NK-92 (cell line): ENCODE data around the gene MACROD2.
"Not testable (repeated sequence)": the region's sequence is repeated elsewhere in the genome, so short reads cannot be mapped to it uniquely, and the experiment has no call there.

Experiments
- DNase-seq: peaks from one replicate; lab custom pipeline; 2025; ENCODE audit not compliant: unreplicated experiment; lab: John Stamatoyannopoulos, UW

The MACROD2 gene

DNA sequence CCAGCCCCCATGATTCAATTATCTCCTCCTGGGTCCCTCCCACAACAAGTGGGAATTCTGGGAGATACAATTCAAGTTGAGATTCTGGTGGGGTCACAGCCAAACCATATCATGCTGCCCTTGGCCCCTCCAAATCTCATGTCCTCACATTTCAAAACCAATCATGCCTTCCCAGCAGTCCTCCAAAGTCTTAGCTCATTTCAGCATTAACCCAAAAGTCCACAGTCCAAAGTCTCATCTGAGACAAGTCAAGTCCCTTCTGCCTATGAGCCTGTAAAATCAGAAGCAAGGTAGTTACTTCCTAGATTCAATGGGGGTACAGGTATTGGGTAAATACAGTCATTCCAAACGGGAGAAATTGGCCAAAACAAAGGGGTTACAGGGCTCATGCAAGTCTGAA is 1021.6 kb downstream of the MACROD2 start:
- not testable (repeated sequence) for DNase-seq

DNA sequence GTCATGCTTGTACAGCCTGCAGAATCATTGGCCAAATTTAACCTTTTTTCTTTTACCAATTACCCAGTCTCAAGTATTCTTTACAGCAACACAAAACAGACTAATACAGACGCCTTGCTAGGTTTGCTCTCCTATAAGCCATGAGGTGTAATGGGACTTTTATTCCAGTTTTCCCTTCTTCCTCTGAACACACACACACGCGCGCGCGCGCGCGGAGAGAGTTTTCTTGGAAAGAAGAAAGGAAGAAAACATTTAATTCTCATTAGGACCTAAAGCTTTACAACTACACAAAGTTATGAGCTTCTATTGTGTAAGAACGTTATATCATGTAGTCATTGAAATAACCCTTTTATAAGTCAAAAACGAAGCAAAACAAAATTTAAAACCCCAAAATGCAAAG is 1023.6 kb downstream of the MACROD2 start:
- no peak for DNase-seq

DNA sequence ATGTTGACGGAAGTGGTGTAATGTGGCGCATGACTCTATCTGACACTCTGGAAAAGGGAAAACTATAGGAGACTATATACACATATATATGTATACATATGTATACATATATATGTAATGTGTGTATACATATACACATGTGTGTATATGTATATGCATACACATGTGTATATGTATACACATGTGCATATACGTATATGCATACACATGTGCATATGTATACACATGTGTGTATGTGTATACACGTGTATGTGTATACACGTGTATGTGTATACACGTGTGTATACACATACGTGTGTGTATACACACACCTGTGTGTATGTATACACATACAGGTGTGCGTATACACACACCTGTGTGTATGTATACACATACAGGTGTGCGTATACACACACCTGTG is 1025.5 kb downstream of the MACROD2 start:
- DNase-seq, result no peak

DNA sequence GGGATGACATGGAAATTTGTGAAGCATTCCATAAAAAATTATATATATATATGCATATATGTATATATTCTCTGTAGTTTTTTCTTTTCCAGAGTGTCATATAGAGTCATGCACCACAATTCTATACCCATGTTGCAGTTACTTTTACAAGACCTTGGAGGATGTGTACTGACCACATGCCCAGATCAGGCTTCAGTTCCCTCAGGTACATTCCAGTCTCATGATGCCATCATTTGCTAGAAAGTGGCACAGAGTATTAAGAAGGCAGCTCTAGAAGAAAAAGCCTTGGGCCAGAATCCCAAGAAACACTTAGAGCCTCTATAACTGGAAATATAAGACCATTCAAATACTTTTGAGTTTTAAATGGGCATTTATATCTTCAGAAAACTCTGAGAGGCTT is 1027.6 kb downstream of the MACROD2 start:
- DNase-seq, result no peak

DNA sequence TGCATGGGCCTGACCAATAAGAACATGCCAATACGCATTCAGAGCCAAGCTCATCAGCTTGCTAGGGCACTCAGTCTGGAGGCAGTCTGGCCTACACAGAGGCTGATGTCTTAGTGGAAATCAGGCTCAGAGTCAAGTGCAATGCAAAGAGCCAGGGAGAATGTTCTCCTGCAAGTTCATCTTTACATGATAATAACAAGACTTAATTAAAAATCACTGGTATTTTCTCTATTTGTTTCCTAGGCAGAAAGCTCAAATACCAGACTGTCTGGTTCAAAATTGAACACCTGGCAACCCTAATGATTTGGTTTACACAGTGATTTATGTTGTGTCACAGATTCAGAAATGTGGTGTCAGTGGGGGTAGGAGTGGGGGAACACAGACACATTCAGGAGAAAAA is 1031.4 kb downstream of the MACROD2 start:
- no peak for DNase-seq

DNA sequence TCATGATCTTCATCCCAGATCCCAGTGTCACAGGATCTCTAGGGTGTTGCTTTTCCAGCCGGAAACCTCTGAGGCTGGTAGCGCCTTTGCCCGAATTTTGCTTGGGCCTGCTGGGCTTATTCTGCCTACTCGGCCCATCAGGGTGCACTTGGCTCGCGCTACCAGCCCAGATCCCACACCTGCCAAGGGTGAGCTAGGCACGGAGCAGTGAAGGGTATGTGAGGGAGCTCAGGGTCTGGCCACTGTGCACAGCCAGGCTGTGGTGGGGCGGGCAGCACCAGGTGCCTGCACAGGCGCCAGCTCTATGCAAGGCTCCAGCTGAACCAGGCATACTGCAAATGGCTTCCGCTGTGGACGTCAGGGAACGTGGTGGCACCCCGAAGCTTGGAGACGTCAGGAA is 1035.5 kb downstream of the MACROD2 start:
- no peak for DNase-seq

DNA sequence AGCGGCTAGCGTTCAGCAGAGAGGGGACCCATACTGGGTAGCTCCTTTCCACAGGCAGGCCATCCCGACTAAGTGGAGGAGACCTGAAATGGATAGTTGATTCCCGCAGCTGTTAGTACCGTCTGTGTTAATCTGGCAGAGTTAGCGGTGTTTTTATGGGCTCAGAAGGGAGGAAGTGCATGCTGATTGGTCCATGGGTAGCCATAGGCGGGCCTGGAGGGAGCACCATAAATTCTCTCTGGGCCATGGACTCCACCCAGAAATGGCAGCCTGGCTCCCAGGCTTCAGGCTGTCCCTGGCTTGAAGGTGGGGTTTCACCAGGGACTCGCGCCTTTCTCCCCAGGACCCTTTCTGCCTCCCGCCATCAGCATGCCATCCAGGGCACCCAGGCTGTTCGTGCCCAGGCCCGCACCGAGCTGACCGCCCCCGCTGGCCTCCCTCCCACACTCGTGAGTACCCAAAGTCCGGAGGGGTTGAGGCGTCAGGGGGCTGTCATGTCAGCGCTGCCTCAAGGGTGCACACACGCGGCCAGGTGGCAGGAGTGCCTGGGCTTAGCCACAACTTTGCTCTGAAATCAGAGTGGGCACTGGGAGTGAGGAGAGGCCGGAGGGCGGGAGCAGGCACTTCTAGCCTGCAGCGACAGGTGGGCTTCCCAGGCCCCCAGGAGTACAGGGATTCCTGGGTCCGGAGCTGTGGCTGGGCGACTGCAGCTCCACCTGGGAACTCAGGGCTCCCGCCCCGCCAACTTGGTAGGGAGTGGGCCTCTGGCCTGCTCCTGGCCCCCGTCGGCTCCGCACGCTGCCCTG is 1036.4 kb downstream of the MACROD2 start:
- no peak for DNase-seq

DNA sequence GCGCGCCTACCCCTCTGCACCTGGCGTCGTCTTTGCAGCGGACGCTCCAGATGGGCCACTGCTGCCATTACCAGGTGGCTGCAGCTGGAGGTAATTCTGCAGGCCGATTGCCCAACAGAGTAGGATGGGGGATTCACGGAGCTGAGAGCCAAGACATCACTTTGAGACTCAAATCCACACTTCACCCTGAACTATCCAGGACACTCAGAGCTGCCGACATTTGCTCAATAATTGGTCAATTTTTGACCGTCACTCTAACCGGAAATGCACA is 1037.0 kb downstream of the MACROD2 start:
- DNase-seq, result no peak

DNA sequence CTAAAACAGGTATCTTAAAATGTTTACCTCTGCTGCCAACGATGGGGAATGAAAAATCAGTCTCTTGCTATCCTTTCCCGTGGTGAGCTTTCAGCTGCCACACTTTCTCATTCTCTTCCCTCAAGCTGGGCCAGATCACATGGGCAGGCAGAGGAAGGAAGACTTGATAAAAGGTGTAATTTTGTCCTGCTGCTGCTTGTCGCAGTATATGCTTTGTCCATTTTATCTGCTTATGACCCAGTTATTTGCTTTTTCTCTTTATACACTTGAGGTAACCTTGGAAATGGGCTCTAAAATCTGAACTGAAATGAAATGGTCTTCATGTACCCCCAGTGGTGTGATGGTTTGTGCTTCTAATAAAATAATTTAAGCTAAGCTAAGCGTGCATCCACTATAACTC is 1038.0 kb downstream of the MACROD2 start:
- no peak for DNase-seq

DNA sequence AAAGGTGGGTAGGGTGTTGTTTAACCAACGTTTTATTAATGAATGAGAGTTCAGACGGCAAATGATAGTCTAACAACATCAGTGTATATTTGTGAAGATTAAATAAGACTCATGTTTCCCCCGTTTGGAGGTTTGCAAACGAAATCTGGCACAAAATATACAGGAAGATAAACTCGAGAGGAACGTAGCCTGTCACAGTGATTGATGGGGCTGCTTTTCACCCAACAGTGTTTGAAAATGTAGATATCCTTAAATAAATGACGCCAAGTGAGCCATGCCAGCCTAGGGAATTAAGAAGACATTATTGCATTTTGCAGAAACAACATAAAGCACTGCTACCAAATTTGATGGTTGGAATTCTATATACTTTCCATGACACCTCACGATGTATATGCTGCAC is 1038.6 kb downstream of the MACROD2 start:
- no peak for DNase-seq

DNA sequence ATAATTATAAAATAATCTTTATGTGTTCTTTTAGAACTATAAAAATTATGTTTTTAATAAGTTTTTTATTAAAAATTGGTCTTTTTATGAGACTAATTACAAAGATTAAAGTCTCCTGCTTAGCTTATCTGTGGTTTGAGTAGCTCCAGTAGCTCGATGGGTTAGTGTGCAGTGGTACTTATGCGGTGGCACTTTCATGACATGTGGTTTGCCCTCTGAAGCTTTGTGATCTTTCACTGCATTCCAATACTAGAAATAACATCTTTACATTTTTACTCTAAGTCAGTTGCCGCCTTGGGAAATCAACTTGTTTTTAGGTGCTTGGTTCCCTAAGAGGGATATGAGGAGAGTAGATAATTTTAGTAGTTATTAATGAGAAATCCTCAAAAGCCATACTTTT is 1041.6 kb downstream of the MACROD2 start:
- DNase-seq, result no peak

DNA sequence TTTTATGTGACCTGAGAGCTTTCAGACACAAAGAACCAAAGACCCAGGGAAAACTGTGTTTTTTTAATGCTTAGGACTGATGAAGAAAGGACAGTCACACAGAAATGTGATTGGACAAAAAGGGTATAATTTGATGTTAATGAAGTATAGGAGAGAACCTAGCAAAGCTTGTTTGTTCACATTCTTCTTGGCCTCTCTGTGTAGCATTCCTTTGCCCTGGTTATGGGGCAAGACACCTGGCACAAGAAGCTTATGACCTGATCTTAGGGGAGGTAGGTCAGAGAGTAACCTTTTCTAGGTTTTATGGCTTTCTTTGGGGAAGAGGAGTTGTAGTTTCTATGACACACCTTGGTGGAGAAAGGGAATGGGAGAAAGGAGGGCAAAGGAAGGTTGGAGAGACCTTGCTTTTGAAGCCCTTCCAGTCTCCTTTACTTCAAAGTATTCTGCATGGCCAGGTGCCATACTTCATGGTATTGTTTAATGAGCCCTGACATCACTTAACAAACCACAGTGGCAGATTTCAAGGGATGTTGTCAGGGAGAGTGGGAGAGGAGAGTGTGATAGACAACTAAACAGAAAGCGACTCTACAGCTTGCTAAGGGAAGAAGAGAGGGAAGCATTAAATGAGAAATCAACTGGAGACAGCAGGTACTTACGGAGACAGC is 1043.9 kb downstream of the MACROD2 start:
- DNase-seq, result no peak

DNA sequence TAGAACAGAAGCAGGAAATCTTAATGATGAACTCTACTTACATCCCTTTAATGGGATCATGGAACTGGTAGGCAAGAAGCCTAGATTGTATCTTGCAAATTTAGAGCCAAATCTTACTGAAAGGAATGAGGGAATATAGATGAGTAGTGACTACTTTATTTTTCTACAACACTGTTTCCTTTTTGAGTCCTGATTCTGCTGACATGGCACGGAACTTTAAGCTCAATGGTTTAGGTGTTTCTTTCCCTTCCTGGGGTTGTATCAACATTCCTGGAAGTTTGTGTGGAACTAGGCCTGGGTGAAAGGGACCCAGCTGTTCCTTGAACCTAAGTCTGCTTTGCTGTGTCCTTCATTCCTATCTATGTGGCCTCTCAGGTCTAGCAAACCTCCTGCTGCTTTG is 1047.4 kb downstream of the MACROD2 start:
- DNase-seq, result no peak

DNA sequence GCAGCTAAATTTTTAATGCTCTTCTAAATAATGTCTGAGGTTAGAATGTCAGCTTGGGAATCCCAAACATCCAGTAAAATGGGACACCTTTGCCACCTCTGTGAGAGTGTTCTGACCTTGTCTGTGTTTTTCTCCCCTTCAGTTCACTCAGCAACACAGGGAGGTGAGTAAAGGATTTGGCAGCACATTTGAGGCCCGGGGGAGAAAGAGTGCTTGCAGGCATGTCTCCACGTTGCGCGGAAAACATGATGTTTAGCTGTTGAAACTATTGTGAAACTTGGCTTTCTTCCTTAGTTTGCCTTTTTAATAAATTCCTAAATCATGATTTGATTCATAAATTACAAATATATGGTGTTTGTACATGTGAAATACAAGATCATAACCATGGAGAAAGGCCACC is 1049.9 kb downstream of the MACROD2 start:
- DNase-seq, result no peak

DNA sequence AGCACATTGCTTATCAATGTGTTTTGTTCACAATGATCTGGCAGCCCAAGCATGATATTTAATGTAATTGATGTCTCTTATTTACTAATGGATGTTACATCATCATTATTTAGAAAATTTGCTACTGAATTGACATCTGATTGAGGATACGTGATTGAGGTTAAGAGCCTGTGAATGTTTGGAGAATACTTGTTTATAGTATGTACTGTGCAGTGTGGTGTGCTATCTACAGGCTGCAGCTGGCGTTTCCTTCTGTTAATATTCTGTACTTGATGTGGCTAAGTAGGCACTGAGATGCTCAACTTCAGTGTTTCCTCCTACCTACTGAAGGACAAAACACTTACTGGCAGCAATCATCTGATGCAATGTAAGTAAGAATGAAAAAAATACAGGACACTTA is 1051.7 kb downstream of the MACROD2 start:
- DNase-seq, result no peak

DNA sequence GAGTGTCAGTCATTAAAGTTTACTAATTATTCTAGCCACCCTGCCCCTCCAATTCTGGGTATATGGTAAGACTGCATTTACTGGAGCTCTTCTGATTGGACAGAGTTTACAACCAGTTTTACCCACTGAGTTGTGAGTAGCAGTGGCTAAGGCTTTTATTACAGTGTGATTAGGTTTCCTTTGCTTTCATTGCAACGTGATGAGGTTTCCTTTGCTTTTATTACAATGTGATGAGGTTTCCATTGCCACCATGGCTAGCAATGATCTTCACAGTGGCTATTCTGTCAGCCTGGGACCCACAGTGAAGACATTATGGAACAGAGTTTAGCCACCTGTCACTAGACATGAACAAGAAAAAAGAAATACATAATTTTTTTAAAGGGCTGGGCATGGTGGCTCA is 1052.3 kb downstream of the MACROD2 start:
- DNase-seq, result no peak

DNA sequence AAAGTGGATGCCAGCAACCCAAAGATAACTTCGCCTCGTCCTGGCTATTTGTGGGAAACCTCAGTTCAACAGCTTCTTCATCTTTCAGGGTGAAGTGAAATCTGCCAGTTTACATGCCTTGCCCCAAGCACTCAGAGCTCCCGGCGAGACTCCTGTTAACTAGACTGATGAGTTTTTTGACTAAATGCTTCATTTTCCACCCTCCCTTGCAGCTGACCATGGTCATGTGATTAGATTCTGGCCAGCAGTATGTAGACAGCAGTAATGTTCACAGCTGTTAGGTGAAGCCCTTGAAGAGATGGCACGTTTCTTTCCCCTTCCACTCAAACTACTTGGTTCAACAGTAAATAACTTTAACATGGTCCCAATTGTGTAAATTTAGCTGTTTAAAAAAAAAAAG is 1060.9 kb downstream of the MACROD2 start:
- DNase-seq, result no peak

DNA sequence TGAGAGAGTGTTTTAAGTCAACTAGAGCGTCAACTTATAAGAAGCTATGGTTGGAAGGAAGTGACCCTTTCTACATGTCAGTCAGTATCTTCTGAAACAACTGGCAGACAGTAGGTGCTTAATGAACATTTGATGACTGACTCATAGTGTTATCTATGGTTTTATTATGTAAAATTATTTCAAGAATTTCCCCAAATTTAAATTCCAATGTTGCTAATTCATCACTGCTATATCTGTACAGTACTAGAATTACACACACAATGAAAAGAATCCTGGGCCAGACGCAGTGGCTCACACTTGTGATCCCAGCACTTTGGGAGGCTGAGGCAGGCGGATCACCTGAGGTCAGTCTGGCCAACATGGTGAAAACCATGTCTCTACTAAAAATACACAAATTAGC is 1063.5 kb downstream of the MACROD2 start:
- DNase-seq, result no peak

DNA sequence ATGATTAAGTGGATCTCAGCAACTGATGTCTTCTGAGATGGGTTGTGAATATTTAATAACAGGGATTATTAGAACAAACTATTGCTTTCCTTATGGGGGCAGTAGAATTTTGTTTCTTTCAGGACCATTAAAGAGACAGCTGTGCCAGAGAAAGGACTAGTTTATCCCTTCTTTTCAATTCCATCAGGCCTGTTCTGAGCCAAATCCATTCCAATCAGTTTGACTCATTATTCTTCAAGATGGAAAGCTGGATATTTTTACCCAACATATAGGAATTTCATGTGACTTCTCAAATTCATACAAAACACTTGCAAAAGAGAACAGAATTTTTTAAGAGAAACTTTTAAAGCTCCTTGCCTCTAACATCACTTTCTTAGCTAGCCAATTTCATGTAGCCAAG is 1064.1 kb downstream of the MACROD2 start:
- DNase-seq, result no peak

DNA sequence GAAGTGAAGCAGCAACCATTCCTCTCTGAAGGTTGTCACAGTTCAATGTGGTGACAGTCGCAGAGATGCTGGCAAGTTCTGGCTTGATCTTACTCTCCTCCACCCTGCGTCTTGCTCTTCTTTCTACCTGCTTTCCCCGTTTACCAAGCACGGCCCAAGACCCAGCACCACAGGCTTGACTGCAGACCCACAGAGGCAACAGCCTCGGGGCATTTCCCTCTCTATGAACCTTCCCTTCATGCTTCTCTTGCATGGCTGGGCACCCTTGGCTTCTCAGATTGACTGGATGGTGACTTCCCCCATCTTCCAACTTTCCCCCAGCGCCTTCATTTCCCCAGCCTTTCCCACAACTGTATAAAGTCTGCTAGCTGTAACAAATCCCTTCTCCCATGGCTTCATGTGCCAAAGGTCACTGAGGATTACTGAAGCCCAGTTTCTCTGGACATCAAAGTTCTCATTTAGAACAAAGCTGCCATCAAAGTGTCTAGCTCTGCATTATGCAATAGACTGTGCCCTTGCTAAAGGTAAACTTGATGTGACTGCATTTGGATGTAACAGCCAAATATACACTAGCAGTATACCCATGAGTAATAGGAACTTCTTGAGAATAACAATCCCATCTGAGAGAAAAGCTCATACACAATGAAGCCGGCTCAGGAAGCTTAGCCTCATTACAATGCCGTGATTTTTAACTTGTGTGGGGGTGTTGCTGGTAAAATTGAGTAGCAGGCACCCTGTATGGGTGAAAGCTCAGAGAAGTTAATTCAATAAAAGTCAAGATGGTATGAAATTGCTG is 1065.1 kb downstream of the MACROD2 start:
- DNase-seq, result no peak

DNA sequence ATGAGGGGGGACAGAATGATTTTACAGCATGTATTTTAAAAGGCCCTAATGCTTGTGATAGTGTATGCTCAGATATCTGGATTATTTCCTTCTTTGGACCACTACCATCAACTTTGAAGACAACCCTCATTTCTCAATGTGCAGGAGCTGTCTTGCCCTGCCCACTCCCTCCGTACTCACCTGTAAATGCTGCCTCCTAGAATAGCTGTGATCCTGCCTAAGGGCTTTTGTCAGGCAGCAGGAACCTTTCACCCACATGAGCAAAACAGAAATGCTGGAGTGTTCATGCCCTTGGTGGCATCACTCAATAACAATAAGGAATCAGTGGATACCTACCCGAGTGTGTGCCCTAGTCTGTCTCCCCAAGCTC is 1065.7 kb downstream of the MACROD2 start:
- no peak for DNase-seq

DNA sequence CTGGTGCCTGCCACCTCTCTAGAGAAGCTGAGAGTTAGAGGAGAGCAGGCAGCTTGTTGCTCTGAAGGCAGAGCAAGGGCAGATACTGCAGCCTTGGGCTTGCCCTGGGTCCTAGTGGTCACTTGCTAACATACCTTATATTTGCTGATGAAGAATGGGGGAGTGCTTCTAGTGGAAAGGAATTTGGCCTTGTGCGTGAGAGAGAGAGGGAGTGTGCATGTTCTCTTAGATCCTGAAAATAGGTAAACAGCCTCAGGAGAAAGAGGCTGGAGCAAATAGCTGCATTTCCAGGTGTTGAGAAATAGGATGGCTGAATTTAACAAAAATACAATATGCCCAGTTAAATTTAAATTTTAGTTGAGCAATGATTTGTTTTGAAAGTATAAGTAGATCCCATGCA is 1066.6 kb downstream of the MACROD2 start:
- DNase-seq, result no peak
